H1 (cell line): ENCODE data around the gene LAMTOR4. TPM values are rescaled to one million over a fixed set of nuclear protein-coding genes. Genes with fewer than 3 reads are reported as not detected.

Source experiments
- microRNA-seq, 2 experiments: library from miRNA; unstranded; fragments of <30 nt; microRNA quantifications; one replicate each; pipeline versions ENCODE4 to v1.2.0, GENCODE V29; 2016 to 2020; ENCODE audit warnings: borderline microRNAs expressed in 2 of 2, borderline number of aligned reads in 2 of 2, borderline replicate concordance in 1 of 2
- polyA plus RNA-seq, 7 experiments: library from polyadenylated mRNA; depleted of rRNA in 3 of 7; stranded (reverse) in 5 of 7; unstranded in 2 of 7; fragments of >200 nt in 5 of 7; fragments of 200-250 nt in 2 of 7; gene quantifications; 1 replicate in 5 of 7; 2 replicates in 1 of 7; 4 replicates in 1 of 7; pipeline versions ENCODE4 v1.2.1 to v1.2.3, GENCODE V29; 2011 to 2013; ENCODE audit warnings: missing spikeins in 2 of 7, mixed read lengths in 2 of 7
- total RNA-seq: library from RNA; stranded (reverse); fragmentation: NEBNext Ultra II Directional; extraction: Animal tissue kit (Norgen Biotek cat#: 25700); gene quantifications from 2 replicates; pipeline ENCODE4 v1.2.1, GENCODE V29; 2021

Gene LAMTOR4
- total and polyA plus RNA-seq, 2 of the 8 experiments (the other 6 are each of a cell fraction or from before 2014, with no cell fraction given): 153 to 622 TPM

Small RNA genes within 50 kb of the gene (microRNA-seq; reads per million reads assigned to microRNA genes)
- 0 reads per million in 2 experiments for gene MIR4658

Other genes starting within 250 kb of the LAMTOR4 start
- gene TRIM4, start 229.4 kb upstream of the LAMTOR4 start, total RNA-seq: 6.6 and 7.3 TPM in 2 replicates
- 0.02 and 0.03 TPM in 2 replicates for gene TRIM4, start 229.4 kb upstream of the LAMTOR4 start, polyA plus RNA-seq (2011; rRNA removed)
- gene GJC3, start 219.3 kb upstream of the LAMTOR4 start, total RNA-seq: 2.5 and 3.0 TPM in 2 replicates
- gene GJC3, start 219.3 kb upstream of the LAMTOR4 start, polyA plus RNA-seq (2011; rRNA removed): 1.7 and 2.7 TPM in 2 replicates
- 0.29 and 0.52 TPM in 2 replicates for gene AZGP1, start 172.9 kb upstream of the LAMTOR4 start, total RNA-seq
- 0.57 and 0.68 TPM in 2 replicates for gene AZGP1, start 172.9 kb upstream of the LAMTOR4 start, polyA plus RNA-seq (2011; rRNA removed)
- 37.7 and 40.6 TPM in 2 replicates for gene ZKSCAN1, start 133.3 kb upstream of the LAMTOR4 start, total RNA-seq
- 8.2 and 9.3 TPM in 2 replicates for gene ZKSCAN1, start 133.3 kb upstream of the LAMTOR4 start, polyA plus RNA-seq (2011; rRNA removed)
- 25.4 and 26.1 TPM in 2 replicates for gene ZSCAN21, start 99.1 kb upstream of the LAMTOR4 start, total RNA-seq
- gene ZSCAN21, start 99.1 kb upstream of the LAMTOR4 start, polyA plus RNA-seq (2011; rRNA removed): 12.7 and 15.4 TPM in 2 replicates
- 49.1 and 50.7 TPM in 2 replicates for gene ZNF3, start 67.2 kb upstream of the LAMTOR4 start, total RNA-seq
- 21.3 and 26.9 TPM in 2 replicates for gene ZNF3, start 67.2 kb upstream of the LAMTOR4 start, polyA plus RNA-seq (2011; rRNA removed)
- 127 and 128 TPM in 2 replicates for gene COPS6, start 59.9 kb upstream of the LAMTOR4 start, total RNA-seq
- 159 and 225 TPM in 2 replicates for gene COPS6, start 59.9 kb upstream of the LAMTOR4 start, polyA plus RNA-seq (2011; rRNA removed)
- 339 and 344 TPM in 2 replicates for gene MCM7, start 47.5 kb upstream of the LAMTOR4 start, total RNA-seq
- gene MCM7, start 47.5 kb upstream of the LAMTOR4 start, polyA plus RNA-seq (2011; rRNA removed): 313 and 394 TPM in 2 replicates
- 15.2 and 15.8 TPM in 2 replicates for gene AP4M1, start 47.3 kb upstream of the LAMTOR4 start, total RNA-seq
- gene AP4M1, start 47.3 kb upstream of the LAMTOR4 start, polyA plus RNA-seq (2011; rRNA removed): 15.9 and 16.6 TPM in 2 replicates
- gene TAF6, start 29.6 kb upstream of the LAMTOR4 start, total RNA-seq: 101 and 109 TPM in 2 replicates
- gene TAF6, start 29.6 kb upstream of the LAMTOR4 start, polyA plus RNA-seq (2011; rRNA removed): 66.7 and 113 TPM in 2 replicates
- gene CNPY4, start 29.3 kb upstream of the LAMTOR4 start, total RNA-seq: 15.3 and 15.9 TPM in 2 replicates
- gene CNPY4, start 29.3 kb upstream of the LAMTOR4 start, polyA plus RNA-seq (2011; rRNA removed): 9.1 and 10.2 TPM in 2 replicates
- 1.7 TPM in 2 replicates for gene MBLAC1, start 22.0 kb upstream of the LAMTOR4 start, total RNA-seq
- 1.00 and 1.2 TPM in 2 replicates for gene MBLAC1, start 22.0 kb upstream of the LAMTOR4 start, polyA plus RNA-seq (2011; rRNA removed)
- gene TRAPPC14, start 9.8 kb downstream of the LAMTOR4 start, total RNA-seq: 20.2 and 22.1 TPM in 2 replicates
- 11.9 and 19.6 TPM in 2 replicates for gene TRAPPC14, start 9.8 kb downstream of the LAMTOR4 start, polyA plus RNA-seq (2011; rRNA removed)
- 5.1 and 5.3 TPM in 2 replicates for gene GAL3ST4, start 19.7 kb downstream of the LAMTOR4 start, total RNA-seq
- 13.8 and 15.8 TPM in 2 replicates for gene GAL3ST4, start 19.7 kb downstream of the LAMTOR4 start, polyA plus RNA-seq (2011; rRNA removed)
- 44.8 and 46.8 TPM in 2 replicates for gene GPC2, start 28.5 kb downstream of the LAMTOR4 start, total RNA-seq
- gene GPC2, start 28.5 kb downstream of the LAMTOR4 start, polyA plus RNA-seq (2011; rRNA removed): 25.3 and 47.8 TPM in 2 replicates
- gene STAG3, start 29.0 kb downstream of the LAMTOR4 start, total RNA-seq: 3.3 and 3.8 TPM in 2 replicates
- gene STAG3, start 29.0 kb downstream of the LAMTOR4 start, polyA plus RNA-seq (2011; rRNA removed): 1.3 and 1.9 TPM in 2 replicates
- gene PVRIG, start 71.0 kb downstream of the LAMTOR4 start, total RNA-seq: not detected in 2 replicates
- 0.15 TPM in 1 of 2 replicates, not detected in the other for gene PVRIG, start 71.0 kb downstream of the LAMTOR4 start, polyA plus RNA-seq (2011; rRNA removed)
- not detected in 2 replicates for gene SPDYE3, start 158.8 kb downstream of the LAMTOR4 start, total RNA-seq
- gene SPDYE3, start 158.8 kb downstream of the LAMTOR4 start, polyA plus RNA-seq (2011; rRNA removed): not detected in 2 replicates
- 32.2 and 34.4 TPM in 2 replicates for gene PILRB, start 209.2 kb downstream of the LAMTOR4 start, total RNA-seq
- gene PILRB, start 209.2 kb downstream of the LAMTOR4 start, polyA plus RNA-seq (2011; rRNA removed): 49.9 and 66.4 TPM in 2 replicates
- gene PILRA, start 224.6 kb downstream of the LAMTOR4 start, total RNA-seq: 7.3 and 7.6 TPM in 2 replicates
- gene PILRA, start 224.6 kb downstream of the LAMTOR4 start, polyA plus RNA-seq (2011; rRNA removed): 10.6 and 14.6 TPM in 2 replicates